Mucosa of descending colon (tissue), 3 donors: ENCODE data around the gene FALEC. TPM values are rescaled to one million over a fixed set of nuclear protein-coding genes. Genes with fewer than 3 reads are reported as not detected.
"Not testable (repeated sequence)": the region's sequence is repeated elsewhere in the genome, so short reads cannot be mapped to it uniquely, and the experiment has no call there.

Source experiments
- ATAC-seq: fragments of 200-7000 bp; cut with Tn5 transposase; one replicate; pipeline ENCODE4 v1.9.1; 2020; ENCODE audit warnings: mild to moderate bottlenecking, moderate library complexity
- DNase-seq, 3 donors: peaks; one replicate each; pipeline ENCODE4 v3.0.0-alpha.2; 2020
- H3K36me3 ChIP-seq: fragments of 200-600 bp; one replicate; pipeline ENCODE4 v1.8.0; 2021; ENCODE audit warnings: low read depth, mild to moderate bottlenecking
- H3K4me1 ChIP-seq: fragments of 200-600 bp; one replicate; pipeline ENCODE4 v1.8.0; 2021; ENCODE audit warnings: low read depth, mild to moderate bottlenecking
- H3K4me3 ChIP-seq: fragments of 200-600 bp; one replicate; pipeline ENCODE4 v1.8.0; 2021; ENCODE audit warnings: mild to moderate bottlenecking
- H3K9me3 ChIP-seq: fragments of 200-600 bp; one replicate; pipeline ENCODE4 v1.8.0; 2021; ENCODE audit warnings: mild to moderate bottlenecking
- intact Hi-C, 2 donors: fragments of 100-400 bp; cut with DNase I in 1 of 2; cut with micrococcal nuclease in 1 of 2; formaldehyde crosslinking; loops; one replicate each; pipeline versions ENCODE4 v1.11.0 to v1.11.1; 2022; cut with DNase I, micrococcal nuclease
- total RNA-seq, 3 donors: library from RNA; stranded (reverse); fragmentation: NEBNext Ultra II Directional in 2 of 3; extraction: Animal tissue kit (Norgen Biotek cat#: 25700) in 2 of 3; gene quantifications; one replicate each; pipeline versions ENCODE4 v1.2.1 to v1.2.4, GENCODE V29; 2021 to 2023
- TF ChIP-seq, protein P1 (sequence below): fragments of 200-600 bp; IDR thresholded peaks from one replicate; pipeline ENCODE4 v1.8.0; 2022; ENCODE audit warnings: antibody characterized with exemption, mild to moderate bottlenecking
- donor health status: DM: no; HTN: no; CAD: no; lungs with moderate emphysema.
- donor health status: DM: no; HTN: no; CAD: no.
- donor health status: DM: no; HTN: yes; CAD: no.

FALEC gene
- total RNA-seq, 3 donors from 2014 or later = not detected

DNA sequence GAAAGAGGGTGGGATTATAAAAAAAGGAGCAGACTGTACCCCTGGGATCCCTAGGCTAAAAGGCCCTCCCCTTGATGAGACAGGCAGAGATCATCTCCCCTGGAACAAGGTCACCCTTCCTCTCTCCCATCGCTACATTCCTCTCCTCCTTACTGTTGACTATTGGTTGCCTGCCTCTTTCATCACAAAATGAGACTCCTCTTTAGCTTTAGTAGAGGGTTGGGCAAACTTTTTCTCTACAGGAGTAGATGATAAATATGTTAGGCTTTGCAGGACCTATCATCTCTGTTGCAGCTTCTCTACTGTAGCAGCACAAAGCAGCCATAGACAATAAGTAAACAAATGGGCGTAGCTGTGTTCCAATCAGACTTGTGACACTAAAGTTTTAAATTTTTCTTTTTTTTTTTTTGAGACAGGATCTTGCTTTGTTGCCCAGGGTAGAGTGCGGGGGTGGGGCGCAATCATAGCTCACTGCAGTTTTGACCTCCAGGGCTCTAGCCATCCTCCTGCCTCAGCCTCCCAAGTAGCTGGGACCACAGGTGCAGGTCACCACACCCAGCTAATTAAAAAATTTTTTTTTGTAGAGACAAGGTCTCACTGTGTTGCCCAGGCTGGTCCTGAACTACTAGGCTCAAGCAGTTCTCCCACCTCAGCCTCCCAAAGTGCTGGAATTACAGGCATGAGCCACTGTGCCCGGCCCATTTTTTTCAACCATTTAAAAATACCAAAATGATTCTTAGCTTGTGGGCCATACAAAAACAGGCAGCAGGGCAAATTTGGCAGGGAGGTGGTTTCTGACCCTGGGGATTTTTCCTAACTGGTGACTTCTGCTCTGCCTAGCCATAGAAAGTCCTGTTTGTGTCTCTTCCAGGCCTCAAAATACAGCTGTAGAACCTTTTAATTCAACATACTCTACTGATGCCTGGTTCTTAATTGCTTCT is 48.8 kb downstream of the FALEC start:
- no peak overlapping the region for H3K4me3 ChIP-seq
- TF ChIP-seq, protein P1, sequence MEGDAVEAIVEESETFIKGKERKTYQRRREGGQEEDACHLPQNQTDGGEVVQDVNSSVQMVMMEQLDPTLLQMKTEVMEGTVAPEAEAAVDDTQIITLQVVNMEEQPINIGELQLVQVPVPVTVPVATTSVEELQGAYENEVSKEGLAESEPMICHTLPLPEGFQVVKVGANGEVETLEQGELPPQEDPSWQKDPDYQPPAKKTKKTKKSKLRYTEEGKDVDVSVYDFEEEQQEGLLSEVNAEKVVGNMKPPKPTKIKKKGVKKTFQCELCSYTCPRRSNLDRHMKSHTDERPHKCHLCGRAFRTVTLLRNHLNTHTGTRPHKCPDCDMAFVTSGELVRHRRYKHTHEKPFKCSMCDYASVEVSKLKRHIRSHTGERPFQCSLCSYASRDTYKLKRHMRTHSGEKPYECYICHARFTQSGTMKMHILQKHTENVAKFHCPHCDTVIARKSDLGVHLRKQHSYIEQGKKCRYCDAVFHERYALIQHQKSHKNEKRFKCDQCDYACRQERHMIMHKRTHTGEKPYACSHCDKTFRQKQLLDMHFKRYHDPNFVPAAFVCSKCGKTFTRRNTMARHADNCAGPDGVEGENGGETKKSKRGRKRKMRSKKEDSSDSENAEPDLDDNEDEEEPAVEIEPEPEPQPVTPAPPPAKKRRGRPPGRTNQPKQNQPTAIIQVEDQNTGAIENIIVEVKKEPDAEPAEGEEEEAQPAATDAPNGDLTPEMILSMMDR = no peak
- peaks cover 81% of the 10 kb centered on the region for H3K4me1 ChIP-seq
- intact Hi-C loops = no loop called here
- H3K9me3 ChIP-seq = no peaks in the 10 kb centered on the region
- ATAC-seq = no peak
- no peak for DNase-seq
- no peaks in the 10 kb centered on the region for H3K36me3 ChIP-seq

DNA sequence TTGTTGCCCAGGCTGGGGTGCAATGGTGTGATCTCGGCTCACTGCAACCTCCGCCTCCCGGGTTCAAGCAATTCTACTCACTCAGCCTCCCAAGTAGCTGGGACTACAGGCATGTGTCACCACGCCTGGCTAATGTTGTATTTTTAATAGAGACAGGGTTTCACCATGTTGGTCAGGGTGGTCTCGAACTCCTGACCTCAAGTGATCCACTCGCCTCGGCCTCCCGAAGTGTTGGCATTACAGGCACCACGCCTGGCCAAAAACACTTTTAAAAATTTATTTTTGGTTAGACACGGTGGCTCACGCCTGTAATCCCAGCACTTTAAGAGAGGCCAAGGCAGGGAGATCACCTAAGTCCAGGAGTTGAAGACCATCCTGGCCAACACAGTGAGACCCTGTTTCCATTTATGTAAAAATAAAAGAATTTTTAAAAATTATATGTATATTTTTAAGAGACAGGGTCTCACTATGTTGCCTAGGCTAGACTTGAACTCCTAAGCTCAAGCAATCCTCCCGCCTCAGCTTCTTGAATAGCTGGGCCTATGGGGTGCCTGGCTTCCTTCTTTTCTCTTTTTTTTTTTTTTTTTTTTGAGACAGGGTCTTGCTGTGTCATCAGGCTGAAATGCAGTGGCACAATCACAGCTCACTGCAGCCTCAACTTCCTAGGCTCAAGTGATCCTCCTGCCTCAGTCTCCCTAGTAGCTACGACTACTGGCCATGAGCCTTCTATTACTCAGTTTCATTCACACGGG is 49.9 kb downstream of the FALEC start:
- not testable (repeated sequence) for H3K9me3 ChIP-seq, DNase-seq, H3K36me3 ChIP-seq, ATAC-seq, H3K4me3 ChIP-seq
- H3K4me1 ChIP-seq = peaks cover 78% of the 10 kb centered on the region
- intact Hi-C loops = loop anchor here in 1 of 2 donors (5.0 kb wide), 1 partner anchor 47 kb away; no protein-coding TSS in a partner anchor

DNA sequence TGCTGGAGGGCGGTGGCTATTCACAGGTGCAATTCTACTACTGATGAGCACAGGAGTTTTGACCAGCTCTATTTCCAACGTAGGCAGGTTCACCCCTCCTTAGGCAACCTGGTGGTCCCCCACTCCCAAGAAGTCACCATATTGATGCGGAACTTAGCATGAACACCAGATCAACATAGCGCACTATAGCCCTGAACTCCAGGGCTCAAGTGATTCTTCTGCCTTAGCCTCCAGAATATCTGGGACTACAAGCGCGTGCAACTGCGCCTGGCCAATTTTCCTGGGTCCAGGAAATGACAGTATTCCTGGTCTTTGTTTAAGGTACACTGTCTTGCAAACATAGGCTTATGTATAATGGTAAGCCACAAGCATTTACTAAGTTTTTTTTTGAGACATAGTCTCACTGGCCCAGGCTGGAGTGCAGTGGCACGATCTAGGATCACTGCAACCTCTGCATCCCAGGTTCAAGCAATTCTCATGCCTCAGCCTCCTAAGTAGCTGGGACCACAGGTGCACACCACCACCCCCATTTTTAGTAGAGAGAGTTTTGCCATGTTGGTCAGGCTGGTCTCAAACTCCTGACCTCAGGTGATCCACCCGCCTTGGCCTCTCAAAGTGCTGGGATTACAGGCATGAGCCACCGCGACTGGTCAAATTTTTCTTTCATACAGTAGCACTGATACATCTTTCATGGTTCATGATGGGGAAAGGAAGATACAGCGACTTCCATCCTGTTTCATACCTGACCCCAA is 51.2 kb downstream of the FALEC start:
- TF ChIP-seq, protein P1 = no peak
- intact Hi-C loops = loop anchor here in 1 of 2 donors (5.0 kb wide), 1 partner anchor 46 kb away; no protein-coding TSS in a partner anchor
- Histone ChIP-seq H3K36me3 (no peaks in the 10 kb centered on the region), H3K9me3 (no peaks in the 10 kb centered on the region), H3K4me1 (peaks cover 79% of the 10 kb centered on the region), H3K4me3 (no peak overlapping the region)
- DNase-seq (peak in 1 of 3 donors; percentile 24), ATAC-seq (no peak)

DNA sequence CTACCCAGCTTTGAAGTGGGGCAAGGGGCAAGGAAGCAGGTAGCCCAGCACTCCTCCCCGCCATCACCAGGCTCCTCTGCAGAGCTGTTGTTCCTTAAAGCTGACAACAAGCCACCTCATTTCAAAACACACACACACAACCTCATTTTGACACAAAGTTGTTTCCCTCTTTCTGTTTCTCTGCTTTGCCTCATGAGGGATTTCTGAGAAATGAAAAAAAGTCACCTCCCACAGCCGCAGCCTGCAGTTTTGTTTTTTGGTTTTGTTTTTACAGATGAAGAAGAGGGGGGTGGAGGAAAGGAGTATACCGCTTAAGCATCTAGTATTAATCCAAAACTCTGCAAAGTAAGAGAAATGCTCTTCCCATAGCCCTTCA is 51.8 kb downstream of the FALEC start:
- H3K4me3 ChIP-seq = no peak overlapping the region
- peak in 1 of 3 donors; percentile 62 for DNase-seq
- TF ChIP-seq, protein P1 = no peak
- intact Hi-C loops = loop anchor here in 1 of 2 donors (5.0 kb wide), 1 partner anchor 45 kb away; no protein-coding TSS in a partner anchor
- peaks cover 81% of the 10 kb centered on the region for H3K4me1 ChIP-seq
- H3K36me3 ChIP-seq = no peaks in the 10 kb centered on the region
- ATAC-seq = peak; percentile 4
- H3K9me3 ChIP-seq = no peaks in the 10 kb centered on the region

DNA sequence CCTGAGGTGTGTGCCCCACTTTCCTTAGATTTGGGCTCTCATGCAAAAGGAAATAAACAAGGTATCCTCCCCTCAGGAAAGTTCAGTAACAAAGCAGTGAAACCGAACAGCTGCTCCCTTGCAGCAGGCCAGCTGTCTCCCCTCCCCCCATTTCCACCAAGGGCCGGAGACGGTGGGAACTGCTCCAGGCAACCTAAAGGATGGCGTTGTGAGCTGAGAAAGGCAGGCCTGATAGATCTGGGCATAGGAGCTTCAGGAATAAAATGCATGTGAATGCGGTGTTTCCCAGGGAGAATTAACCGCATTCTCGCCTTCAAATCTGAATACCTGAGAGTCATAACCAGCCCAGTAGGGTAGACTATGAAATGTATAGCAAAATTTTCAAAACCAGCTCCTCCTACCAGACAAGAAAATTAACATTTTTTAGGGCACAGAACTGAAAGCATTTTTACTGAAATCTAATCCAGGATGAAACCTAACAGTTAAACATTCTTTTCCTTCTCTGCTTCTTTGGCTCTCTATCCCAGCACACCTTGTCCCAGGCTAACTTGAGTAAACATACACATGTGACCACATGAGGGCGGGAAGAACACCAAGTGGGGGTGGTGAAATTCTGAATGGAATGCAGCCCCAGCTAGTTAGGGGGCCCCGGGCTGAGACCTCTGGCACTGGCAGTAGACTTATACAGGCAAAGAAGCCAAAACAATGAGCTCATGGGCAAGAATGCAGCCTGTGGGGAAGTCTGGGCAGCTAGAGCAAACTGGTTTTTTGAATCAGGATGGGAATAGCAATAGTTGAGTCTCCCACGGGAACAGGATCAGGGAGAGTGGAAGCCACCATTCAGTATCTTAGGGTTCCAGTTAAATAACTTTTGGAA is 52.4 kb downstream of the FALEC start:
- intact Hi-C loops = loop anchor here in 1 of 2 donors (5.0 kb wide), 1 partner anchor 44 kb away; no protein-coding TSS in a partner anchor
- no peaks in the 10 kb centered on the region for H3K9me3 ChIP-seq
- TF ChIP-seq, protein P1 = no peak
- H3K36me3 ChIP-seq = no peaks in the 10 kb centered on the region
- H3K4me1 ChIP-seq = peaks cover 76% of the 10 kb centered on the region
- H3K4me3 ChIP-seq = no peak overlapping the region
- DNase-seq = peak; percentile 71 to 79 (median 76)
- ATAC-seq = peak; percentile 63
